Tibial artery (tissue), 4 donors: ENCODE measurements around the gene SCPEP1.

ENCODE experiments used
- DNase-seq, 2 donors: peaks; one replicate each; pipeline ENCODE4 v3.0.0-alpha.2; 2019
- H3K27ac ChIP-seq, 2 donors: fragments of 200-600 bp; sonication (generic) in 1 of 2; 1 replicate in 1 of 2; 2 replicates in 1 of 2; pipeline ENCODE4 v1.5.1; 2018 to 2019; ENCODE audit warnings: mild to moderate bottlenecking in 1 of 2
- H3K27me3 ChIP-seq, 2 donors: fragments of 200-600 bp; sonication (generic) in 1 of 2; one replicate each; pipeline versions ENCODE4 v1.5.1 to v1.6.0; 2016 to 2019
- H3K36me3 ChIP-seq, 3 donors: fragments of 200-600 bp; sonication (generic) in 2 of 3; one replicate each; pipeline ENCODE4 v1.5.1; 2016 to 2019; ENCODE audit warnings: mild to moderate bottlenecking in 2 of 3
- H3K4me1 ChIP-seq, 4 donors: fragments of 200-600 bp; sonication (generic) in 2 of 4; 1 replicate in 3 of 4; 2 replicates in 1 of 4; pipeline ENCODE4 v1.5.1; 2016 to 2019
- H3K4me3 ChIP-seq, 2 donors: fragments of 200-600 bp; sonication (generic) in 1 of 2; 1 replicate in 1 of 2; 2 replicates in 1 of 2; pipeline ENCODE4 v1.5.1; 2018 to 2019; ENCODE audit warnings: mild to moderate bottlenecking in 2 of 2
- H3K9me3 ChIP-seq, 3 donors: fragments of 200-600 bp; sonication (generic) in 1 of 3; one replicate each; pipeline ENCODE4 v1.5.1; 2016 to 2019
- intact Hi-C: fragments of 100-400 bp; cut with DNase I; formaldehyde crosslinking; loops from one replicate; pipeline ENCODE4 v1.15.0; 2023; ENCODE audit warnings: low total_unique reads
- TF ChIP-seq, protein P1 (sequence below), 2 experiments: fragments of 200-600 bp in 1 of 2; fragments of 450-650 bp in 1 of 2; IDR thresholded peaks; one replicate each; pipeline ENCODE4 v1.5.1; 2017 to 2019; ENCODE audit warnings: antibody characterized with exemption in 2 of 2, mild to moderate bottlenecking in 1 of 2, moderate library complexity in 1 of 2

SCPEP1 gene

DNA sequence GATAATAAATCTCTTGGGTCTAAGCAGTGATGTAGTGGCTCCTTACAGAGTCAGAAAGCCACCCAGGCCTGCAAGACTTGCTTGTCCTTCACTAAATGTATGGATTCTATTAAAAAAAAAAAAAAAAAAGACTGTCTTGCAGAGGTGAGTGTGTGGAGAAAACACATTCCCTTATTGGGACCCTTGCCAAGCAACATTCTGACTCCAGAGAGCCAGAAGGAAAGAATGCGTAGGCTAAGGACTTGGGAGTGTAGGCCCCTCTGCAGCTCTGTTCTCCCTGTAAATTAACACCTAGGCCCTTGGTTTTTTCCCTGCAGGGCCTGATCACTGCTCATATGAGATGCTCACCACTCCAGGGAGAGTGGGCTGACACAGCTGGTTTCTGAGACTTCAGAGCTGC lies 17.8 kb downstream of the SCPEP1 start:
- no peak overlapping the region for H3K27ac ChIP-seq
- DNase-seq, result no peak
- no peak overlapping the region for H3K4me3 ChIP-seq
- TF ChIP-seq, protein P1, sequence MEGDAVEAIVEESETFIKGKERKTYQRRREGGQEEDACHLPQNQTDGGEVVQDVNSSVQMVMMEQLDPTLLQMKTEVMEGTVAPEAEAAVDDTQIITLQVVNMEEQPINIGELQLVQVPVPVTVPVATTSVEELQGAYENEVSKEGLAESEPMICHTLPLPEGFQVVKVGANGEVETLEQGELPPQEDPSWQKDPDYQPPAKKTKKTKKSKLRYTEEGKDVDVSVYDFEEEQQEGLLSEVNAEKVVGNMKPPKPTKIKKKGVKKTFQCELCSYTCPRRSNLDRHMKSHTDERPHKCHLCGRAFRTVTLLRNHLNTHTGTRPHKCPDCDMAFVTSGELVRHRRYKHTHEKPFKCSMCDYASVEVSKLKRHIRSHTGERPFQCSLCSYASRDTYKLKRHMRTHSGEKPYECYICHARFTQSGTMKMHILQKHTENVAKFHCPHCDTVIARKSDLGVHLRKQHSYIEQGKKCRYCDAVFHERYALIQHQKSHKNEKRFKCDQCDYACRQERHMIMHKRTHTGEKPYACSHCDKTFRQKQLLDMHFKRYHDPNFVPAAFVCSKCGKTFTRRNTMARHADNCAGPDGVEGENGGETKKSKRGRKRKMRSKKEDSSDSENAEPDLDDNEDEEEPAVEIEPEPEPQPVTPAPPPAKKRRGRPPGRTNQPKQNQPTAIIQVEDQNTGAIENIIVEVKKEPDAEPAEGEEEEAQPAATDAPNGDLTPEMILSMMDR (IDR thresholded peaks at IDR 0.05), result no peak
- intact Hi-C loops, result no loop called here
- no peaks in the 10 kb centered on the region for H3K27me3 ChIP-seq
- H3K4me1 ChIP-seq, result no peaks in the 10 kb centered on the region
- H3K9me3 ChIP-seq, result no peaks in the 10 kb centered on the region
- peaks cover 56 to 99% (median 61%) of the 10 kb centered on the region in 3 donors for H3K36me3 ChIP-seq

DNA sequence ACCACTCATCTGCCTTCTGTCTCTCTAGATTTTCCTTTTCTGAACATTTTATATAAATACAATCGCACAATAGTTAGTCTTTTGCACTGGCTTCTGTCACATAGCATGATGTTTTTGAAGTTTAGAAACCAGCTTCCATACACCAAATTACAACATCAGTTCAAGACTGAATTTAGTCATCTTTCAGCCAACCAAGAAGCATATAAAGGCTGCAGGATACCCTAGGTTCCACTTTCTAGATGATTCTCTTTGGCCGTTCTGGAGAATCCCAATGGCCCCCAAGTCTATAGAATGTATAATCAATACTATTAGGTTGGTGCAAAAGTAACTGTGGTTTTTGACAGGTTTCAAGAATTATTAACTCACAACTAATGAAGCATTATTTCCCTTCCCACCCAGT lies 19.4 kb downstream of the SCPEP1 start:
- H3K27me3 ChIP-seq, result no peaks in the 10 kb centered on the region
- H3K4me1 ChIP-seq, result no peaks in the 10 kb centered on the region
- H3K4me3 ChIP-seq, result no peak overlapping the region
- H3K9me3 ChIP-seq, result no peaks in the 10 kb centered on the region
- TF ChIP-seq, protein P1 (IDR thresholded peaks at IDR 0.05), result no peak
- DNase-seq, result no peak
- intact Hi-C loops, result no loop called here
- no peak overlapping the region for H3K27ac ChIP-seq
- peaks cover 55 to 99% (median 61%) of the 10 kb centered on the region in 3 donors for H3K36me3 ChIP-seq

DNA sequence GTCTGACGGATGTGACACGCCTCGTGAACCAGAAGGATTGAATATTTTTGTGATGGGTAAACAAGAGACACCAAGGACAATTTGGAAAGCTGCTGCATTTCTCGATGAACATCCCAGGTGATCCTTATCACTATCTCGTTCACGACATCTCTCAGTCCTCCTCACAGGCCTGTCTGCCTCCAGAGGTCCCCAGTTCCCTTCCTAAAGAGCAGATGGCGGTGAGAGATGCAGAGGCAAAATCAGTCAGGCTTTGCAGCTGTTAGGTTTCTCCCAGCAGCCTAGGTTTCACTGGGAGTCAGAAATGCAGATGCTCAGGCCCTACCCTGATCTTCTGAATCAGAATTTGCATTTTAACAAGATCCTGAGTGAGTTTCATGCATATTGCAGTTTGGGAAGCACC lies 23.6 kb downstream of the SCPEP1 start:
- Histone ChIP-seq H3K4me1 (no peaks in the 10 kb centered on the region), H3K9me3 (no peaks in the 10 kb centered on the region), H3K4me3 (no peak overlapping the region), H3K27me3 (no peaks in the 10 kb centered on the region), H3K36me3 (peaks cover 48 to 95% (median 63%) of the 10 kb centered on the region in 3 donors), H3K27ac (no peak overlapping the region)
- no peak for DNase-seq
- TF ChIP-seq, protein P1 (IDR thresholded peaks at IDR 0.05), result peak in 1 of 2 experiments; percentile 6
- intact Hi-C loops, result no loop called here

DNA sequence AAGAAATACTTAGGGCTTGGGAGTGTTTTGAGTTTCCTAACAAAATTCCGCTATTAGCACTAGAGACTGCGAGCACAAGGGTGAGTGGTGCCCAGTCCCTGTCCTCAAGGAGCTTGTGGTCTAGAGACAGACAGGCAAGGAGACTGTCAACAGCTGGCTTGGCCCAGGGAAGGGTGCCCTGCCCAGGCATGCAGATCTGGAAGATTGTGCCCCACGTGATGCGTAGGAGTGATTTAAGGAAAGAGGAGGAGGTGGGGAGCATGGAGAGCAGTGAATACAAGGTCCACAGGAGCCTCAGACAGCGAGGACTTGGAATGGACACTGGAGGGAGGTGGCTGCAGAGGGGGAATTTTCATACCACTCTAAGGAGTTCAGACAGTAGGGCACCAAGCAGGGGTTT lies 25.0 kb downstream of the SCPEP1 start:
- Histone ChIP-seq H3K27ac (no peak overlapping the region), H3K36me3 (peaks cover 37 to 92% (median 59%) of the 10 kb centered on the region in 3 donors), H3K27me3 (no peaks in the 10 kb centered on the region), H3K9me3 (no peaks in the 10 kb centered on the region), H3K4me3 (no peak overlapping the region), H3K4me1 (no peaks in the 10 kb centered on the region)
- no peak for DNase-seq
- TF ChIP-seq, protein P1 (IDR thresholded peaks at IDR 0.05), result no peak
- intact Hi-C loops, result no loop called here

DNA sequence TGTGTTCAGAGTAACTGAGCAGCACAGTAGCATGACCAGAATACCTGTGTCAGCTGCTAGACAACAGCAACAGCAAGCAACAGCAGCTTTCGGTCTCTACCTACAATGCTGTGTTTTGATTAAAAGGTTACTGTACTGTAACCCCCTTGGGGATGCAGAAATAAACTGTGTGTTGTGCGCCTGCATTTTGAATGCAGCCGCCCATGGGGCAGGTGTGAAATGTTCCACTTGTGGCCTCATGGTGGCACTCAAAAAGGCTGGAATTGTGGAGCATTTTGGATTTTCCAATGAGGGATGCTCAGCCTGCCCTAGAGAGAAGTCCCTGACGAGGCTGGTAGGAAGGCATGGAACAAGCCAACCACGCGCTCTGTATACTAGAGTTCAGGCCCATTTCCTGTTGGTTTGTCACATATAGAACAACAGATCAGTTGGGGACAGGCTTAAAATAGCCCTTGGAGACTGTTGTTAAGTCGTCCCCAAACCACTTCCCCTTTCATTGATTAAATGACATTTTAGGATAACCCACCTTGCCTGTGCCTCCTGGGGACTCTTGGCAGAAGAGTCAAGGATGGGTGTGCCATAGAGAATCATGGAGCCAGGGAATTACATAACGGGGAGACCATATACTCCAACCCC lies 27.1 kb downstream of the SCPEP1 start:
- Histone ChIP-seq H3K27ac (no peak overlapping the region), H3K9me3 (no peaks in the 10 kb centered on the region), H3K4me1 (no peaks in the 10 kb centered on the region), H3K4me3 (no peak overlapping the region), H3K27me3 (no peaks in the 10 kb centered on the region), H3K36me3 (peaks cover 32 to 70% (median 48%) of the 10 kb centered on the region in 3 donors)
- no peak for DNase-seq
- intact Hi-C loops, result loop anchor here (2.0 kb wide), 1 partner anchor 110 kb away; no protein-coding TSS in a partner anchor
- TF ChIP-seq, protein P1 (IDR thresholded peaks at IDR 0.05), result peak; percentile 46 to 51
